ENCODE measurements around the gene RPS6KA3. TPM values are rescaled to one million over a fixed set of nuclear protein-coding genes. Genes with fewer than 3 reads are reported as not detected.

Gene RPS6KA3
- total and polyA plus RNA-seq, 9 of the 15 experiments (the other 6 are each of a cell fraction or from before 2014, with no cell fraction given): 10.9 to 61.9 (median 37.4) TPM

- TF ChIP-seq REST (IDR thresholded peaks at IDR 0.05; ENCODE audit: borderline replicate concordance) (0 out of 2 replicates have a peak, but pooled peaks have one; percentile 18), REST (CRISPR knock-in tag; IDR thresholded peaks at IDR 0.05; ENCODE audit: low read depth) (no peak), CBX5 (IDR thresholded peaks at IDR 0.05; ENCODE audit: borderline replicate concordance, low read depth) (no peak), DNMT1 (IDR thresholded peaks at IDR 0.05) (no peak), RFX5 (IDR thresholded peaks at IDR 0.05; ENCODE audit: low read depth, low read length) (no peak), ZNF212 (CRISPR knock-in tag; IDR thresholded peaks at IDR 0.05) (no peak), GTF2B (IDR thresholded peaks at IDR 0.05; ENCODE audit: extremely low read depth, insufficient read length) (no peak), ZFP36 (IDR thresholded peaks at IDR 0.05; ENCODE audit: low read depth, low read length, partially characterized antibody) (peak; percentile 77), EP300 (IDR thresholded peaks at IDR 0.05; ENCODE audit: low read length) (no peak), ZHX1 (conservative IDR thresholded peaks at IDR 0.05; ENCODE audit: low read length) (no peak), CTCF (IDR thresholded peaks at IDR 0.05 in 2 of 3, conservative IDR thresholded peaks at IDR 0.05 in 1 of 3; ENCODE audit: insufficient read depth in 2 of 3, low read depth in 1 of 3, low read length in 3 of 3) (peak; percentile 61 to 67 (median 66))
Observed at GRCh38 chrX:20252381-20253231, 14.1 kb downstream of the RPS6KA3 start (continued).
